Measurements from ENCODE around the gene KIAA1671. TPM values are rescaled to one million over a fixed set of nuclear protein-coding genes. Genes with fewer than 3 reads are reported as not detected.

The KIAA1671 gene
- total RNA-seq, 6 experiments from 2014 or later, result 1.3 to 5.0 (median 1.6) TPM

DNA sequence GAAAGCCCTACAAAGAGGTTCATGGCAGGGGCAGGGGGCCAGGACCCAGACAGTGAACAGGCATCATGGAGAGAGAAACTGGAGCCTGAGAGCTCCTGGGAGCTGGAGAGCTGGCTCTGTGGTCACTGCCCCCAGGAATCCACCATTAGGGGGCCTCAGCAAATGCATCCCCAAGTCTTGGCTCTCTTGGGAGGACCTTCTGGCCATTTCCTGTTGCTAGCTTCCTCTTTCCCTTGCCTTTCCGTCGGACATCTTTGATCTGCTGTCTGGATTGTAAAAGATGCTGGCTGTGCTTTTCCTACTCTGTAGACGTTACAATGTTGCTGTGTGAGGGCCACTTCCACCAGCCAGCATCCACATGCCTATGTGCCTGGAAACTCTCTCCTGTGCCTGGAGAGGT, 259.8 kb downstream of the KIAA1671 start:
- peaks cover 26% of the 10 kb centered on the region for H3K9me3 Mint-ChIP-seq
- H3K27ac Mint-ChIP-seq, result no peak overlapping the region; the same call in 1 of the 2 replicates
- no peaks in the 10 kb centered on the region for H3K36me3 Mint-ChIP-seq (ENCODE audit: low read depth)
- DNase-seq, result no peak
- H3K4me1 Mint-ChIP-seq (ENCODE audit: low read depth), result no peaks in the 10 kb centered on the region
- no peak overlapping the region for H3K4me3 Mint-ChIP-seq
- TF ChIP-seq CTCF (IDR thresholded peaks at IDR 0.05), result no peak
- peaks cover 4% of the 10 kb centered on the region; the same call in 1 of the 2 replicates for H3K27me3 Mint-ChIP-seq (ENCODE audit: insufficient read depth)

GRCh38 chr22:25213221-25213620, 260.7 kb downstream of the KIAA1671 start:
- H3K27ac Mint-ChIP-seq, result no peak overlapping the region
- no peak for TF ChIP-seq CTCF (IDR thresholded peaks at IDR 0.05)
- H3K9me3 Mint-ChIP-seq, result peaks cover 25% of the 10 kb centered on the region
- H3K4me3 Mint-ChIP-seq, result no peak overlapping the region
- H3K36me3 Mint-ChIP-seq (ENCODE audit: low read depth), result no peaks in the 10 kb centered on the region
- no peak for DNase-seq
- H3K27me3 Mint-ChIP-seq (ENCODE audit: insufficient read depth), result peaks cover 3% of the 10 kb centered on the region; the same call in 1 of the 2 replicates
- H3K4me1 Mint-ChIP-seq (ENCODE audit: low read depth), result no peaks in the 10 kb centered on the region

DNA sequence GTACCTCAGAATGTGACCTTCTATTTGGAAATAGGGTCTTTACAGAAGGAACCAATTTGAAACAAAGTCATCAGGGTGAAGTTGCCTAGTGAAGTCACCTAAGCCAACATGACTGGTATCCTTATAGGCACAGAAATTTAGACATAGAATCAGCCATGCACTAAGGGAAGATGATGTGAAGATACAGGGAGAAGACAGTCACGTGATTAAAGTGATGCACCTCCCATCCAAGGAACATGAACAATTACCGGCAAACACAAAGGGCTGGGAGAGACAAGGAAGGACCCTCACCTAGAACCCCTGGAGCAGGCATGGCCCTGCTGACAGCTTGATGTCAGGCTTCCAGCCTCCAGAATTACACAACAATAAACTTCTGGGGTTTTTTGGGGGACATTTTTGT, 263.7 kb downstream of the KIAA1671 start:
- no peak for TF ChIP-seq CTCF (IDR thresholded peaks at IDR 0.05)
- no peaks in the 10 kb centered on the region for H3K4me1 Mint-ChIP-seq (ENCODE audit: low read depth)
- H3K9me3 Mint-ChIP-seq, result peaks cover 25% of the 10 kb centered on the region
- no peak overlapping the region for H3K4me3 Mint-ChIP-seq
- H3K27ac Mint-ChIP-seq, result no peak overlapping the region
- peaks cover 6% of the 10 kb centered on the region; the same call in 1 of the 2 replicates for H3K27me3 Mint-ChIP-seq (ENCODE audit: insufficient read depth)
- no peaks in the 10 kb centered on the region for H3K36me3 Mint-ChIP-seq (ENCODE audit: low read depth)
- DNase-seq, result no peak

- no peak for TF ChIP-seq CTCF (IDR thresholded peaks at IDR 0.05)
- DNase-seq, result no peak
- no peaks in the 10 kb centered on the region for H3K36me3 Mint-ChIP-seq (ENCODE audit: low read depth)
- H3K27ac Mint-ChIP-seq, result no peak within 1 kb of the TSS
- H3K27me3 Mint-ChIP-seq (ENCODE audit: insufficient read depth), result peaks cover 12% of the 10 kb centered on the region
- peaks cover 15% of the 10 kb centered on the region for H3K9me3 Mint-ChIP-seq
- H3K4me3 Mint-ChIP-seq, result no peak within 1 kb of the TSS
- H3K4me1 Mint-ChIP-seq (ENCODE audit: low read depth), result no peaks in the 10 kb centered on the region
Measured at GRCh38 chr22:25219211-25219689, 266.7 kb downstream of the KIAA1671 start, which contains the start of gene CRYBB2. Gene CRYBB2 (plus strand): TSS chr22:25219639. CDS start chr22:25221430, 1,791 bp downstream.

DNA sequence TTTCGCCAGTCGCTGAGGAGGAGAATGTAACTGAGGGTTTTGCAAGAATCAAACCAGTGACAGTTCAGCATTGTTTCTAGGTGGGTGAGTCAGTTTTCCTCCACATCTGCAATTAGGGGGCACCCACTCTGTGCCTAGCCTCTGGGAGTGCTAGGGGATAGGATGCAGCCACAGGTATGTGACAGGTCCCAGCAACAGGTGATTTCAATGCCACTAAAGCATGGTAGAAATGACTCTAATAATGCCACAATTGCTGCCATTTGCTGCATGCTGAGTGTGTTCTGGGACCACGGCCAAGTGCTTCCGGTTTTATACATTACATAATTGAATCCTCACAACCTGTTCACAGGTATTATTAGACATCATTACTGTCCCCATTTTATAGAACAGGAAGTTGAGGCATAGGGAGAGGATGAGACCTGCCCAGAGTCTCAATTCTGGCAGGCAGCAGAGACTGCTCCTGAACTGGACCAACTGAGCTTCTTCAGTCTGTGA, 267.5 kb downstream of the KIAA1671 start:
- no peak for DNase-seq
- no peak overlapping the region for H3K27ac Mint-ChIP-seq
- peaks cover 12% of the 10 kb centered on the region for H3K27me3 Mint-ChIP-seq (ENCODE audit: insufficient read depth)
- H3K4me3 Mint-ChIP-seq, result no peak overlapping the region
- H3K36me3 Mint-ChIP-seq (ENCODE audit: low read depth), result no peaks in the 10 kb centered on the region
- H3K9me3 Mint-ChIP-seq, result peaks cover 15% of the 10 kb centered on the region
- H3K4me1 Mint-ChIP-seq (ENCODE audit: low read depth), result no peaks in the 10 kb centered on the region
- TF ChIP-seq CTCF (IDR thresholded peaks at IDR 0.05), result no peak

Data from HFFc6 (cell line).